NCI-H526 treated with DMSO at 0.1 percent for 48 hours (cell line): ENCODE results near the gene COL1A1.

Experiments used
- DNase-seq: peaks from one replicate; lab custom pipeline; 2025; lab: John Stamatoyannopoulos, UW

COL1A1 gene

GRCh38 chr17:50172130-50172529, 29.3 kb downstream of the COL1A1 start:
- no peak for DNase-seq

- no peak for DNase-seq
These were observed 29.9 kb downstream of the COL1A1 start for GRCh38 chr17:50171371-50172071.

- DNase-seq, result no peak
These were observed 30.6 kb downstream of the COL1A1 start for GRCh38 chr17:50170662-50171370.

GRCh38 chr17:50169881-50170459, 31.5 kb downstream of the COL1A1 start:
- DNase-seq, result no peak

- DNase-seq, result peak; percentile 22
These were observed 32.2 kb downstream of the COL1A1 start for GRCh38 chr17:50169121-50169764.

GRCh38 chr17:50168319-50168718, 33.1 kb downstream of the COL1A1 start:
- DNase-seq, result no peak

GRCh38 chr17:50167371-50167770, 34.1 kb downstream of the COL1A1 start:
- DNase-seq, result no peak

GRCh38 chr17:50166518-50167181, 34.8 kb downstream of the COL1A1 start:
- no peak for DNase-seq

- DNase-seq, result no peak
These were observed 35.4 kb downstream of the COL1A1 start, which contains the start of gene SGCA for GRCh38 chr17:50165867-50166517. Gene SGCA (plus strand): TSS chr17:50166005. CDS start chr17:50166041, 36 bp downstream.

GRCh38 chr17:50165466-50165865, 36.0 kb downstream of the COL1A1 start:
- no peak for DNase-seq

- no peak for DNase-seq
These were observed 36.4 kb downstream of the COL1A1 start for GRCh38 chr17:50165066-50165465.

GRCh38 chr17:50164697-50164988, 36.8 kb downstream of the COL1A1 start:
- DNase-seq, result no peak

GRCh38 chr17:50163843-50164696, 37.4 kb downstream of the COL1A1 start:
- no peak for DNase-seq

GRCh38 chr17:50162466-50163254, 38.8 kb downstream of the COL1A1 start:
- no peak for DNase-seq

- DNase-seq, result no peak
These were observed 39.5 kb downstream of the COL1A1 start for GRCh38 chr17:50161911-50162288.

- DNase-seq, result peak; percentile 92
These were observed 40.2 kb downstream of the COL1A1 start for GRCh38 chr17:50161023-50161910.

- no peak for DNase-seq
These were observed 43.5 kb downstream of the COL1A1 start for GRCh38 chr17:50157891-50158290.

GRCh38 chr17:50155115-50155819, 46.2 kb downstream of the COL1A1 start:
- no peak for DNase-seq
